Frontal cortex (tissue), 4 donors: ENCODE measurements around the gene SKA3. TPM values are rescaled to one million over a fixed set of nuclear protein-coding genes. Genes with fewer than 3 reads are reported as not detected.
"Not testable (repeated sequence)": the region's sequence is repeated elsewhere in the genome, so short reads cannot be mapped to it uniquely, and the experiment has no call there.

Experiments used
- DNase-seq, 2 donors: peaks; one replicate each; pipeline ENCODE4 v3.0.0; 2012; ENCODE audit warnings: low spot score in 2 of 2
- FAIRE-seq: peaks from 2 replicates; lab custom pipeline; 2012; peaks lifted over from hg19 to GRCh38; lab: Jason Lieb, UNC
- total RNA-seq: library from RNA; depleted of rRNA; stranded (reverse); fragments of >200 nt; gene quantifications from one replicate; pipeline ENCODE4 v1.2.3, GENCODE V29; 2014
- donor health status: control.
- donor health status: control.
- donor health status: control.

The SKA3 gene
- total RNA-seq, 1 donor from 2014 or later: 16.3 TPM

DNA sequence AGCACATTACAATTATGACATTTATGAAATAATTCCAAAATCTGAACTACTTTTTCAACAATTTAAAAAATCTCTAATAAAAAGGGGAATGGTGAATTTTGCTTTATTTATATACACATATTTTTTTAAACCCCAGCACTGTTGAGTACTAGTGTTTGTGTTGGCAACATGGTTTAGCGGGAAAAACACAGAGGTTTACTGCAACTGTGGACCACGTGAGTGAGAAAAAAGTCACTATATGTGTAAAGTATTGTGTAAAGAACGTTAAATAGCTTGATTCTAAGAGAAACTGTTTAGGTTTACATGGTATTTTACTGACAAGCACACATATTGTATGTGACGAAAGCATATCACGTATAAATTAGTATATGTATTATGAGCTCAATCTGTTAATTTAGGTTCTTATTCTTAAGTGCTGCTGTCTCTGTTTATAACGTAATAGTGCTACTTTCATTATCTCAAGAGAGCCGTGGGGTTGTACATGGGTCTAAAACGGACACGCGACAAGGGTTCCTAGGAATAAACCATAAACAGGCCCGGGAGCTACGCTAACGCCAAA is 617 bp downstream of the SKA3 start:
- DNase-seq (no peak), FAIRE-seq (no peak)

DNA sequence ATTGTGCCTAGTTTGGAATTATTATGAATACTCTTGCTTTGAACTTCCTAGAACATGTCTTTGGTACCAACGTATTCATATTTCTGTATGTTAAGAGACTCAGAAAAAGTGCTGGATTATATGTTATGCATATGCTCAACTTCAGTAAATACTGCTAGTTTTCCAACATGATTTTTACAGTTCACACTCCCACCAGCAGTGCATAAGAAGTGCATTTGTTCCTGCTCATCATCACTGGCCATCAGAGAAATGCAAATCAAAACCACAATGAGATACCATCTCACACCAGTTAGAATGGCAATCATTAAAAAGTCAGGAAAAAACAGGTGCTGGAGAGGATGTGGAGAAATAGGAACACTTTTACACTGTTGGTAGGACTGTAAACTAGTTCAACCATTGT is 2.6 kb downstream of the SKA3 start:
- FAIRE-seq, DNase-seq: not testable (repeated sequence)

DNA sequence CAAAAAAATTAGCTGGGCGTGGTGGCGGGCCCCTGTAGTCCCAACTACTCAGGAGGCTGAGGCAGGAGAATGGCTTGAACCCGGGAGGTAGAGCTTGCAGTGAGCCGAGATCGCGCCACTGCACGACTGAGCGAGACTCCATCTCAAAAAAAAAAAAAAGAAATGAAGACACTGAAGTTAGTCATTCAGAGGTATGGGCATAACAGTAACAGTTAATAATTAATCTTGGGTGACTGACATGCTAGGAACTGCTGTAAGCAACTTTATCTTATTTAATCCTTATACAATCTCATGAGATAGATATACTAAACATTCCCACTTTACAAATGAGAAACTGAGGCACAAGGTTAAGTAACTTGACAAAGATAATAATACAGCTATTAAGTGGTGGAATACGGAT is 4.9 kb downstream of the SKA3 start:
- DNase-seq (no peak), FAIRE-seq (no peak)

DNA sequence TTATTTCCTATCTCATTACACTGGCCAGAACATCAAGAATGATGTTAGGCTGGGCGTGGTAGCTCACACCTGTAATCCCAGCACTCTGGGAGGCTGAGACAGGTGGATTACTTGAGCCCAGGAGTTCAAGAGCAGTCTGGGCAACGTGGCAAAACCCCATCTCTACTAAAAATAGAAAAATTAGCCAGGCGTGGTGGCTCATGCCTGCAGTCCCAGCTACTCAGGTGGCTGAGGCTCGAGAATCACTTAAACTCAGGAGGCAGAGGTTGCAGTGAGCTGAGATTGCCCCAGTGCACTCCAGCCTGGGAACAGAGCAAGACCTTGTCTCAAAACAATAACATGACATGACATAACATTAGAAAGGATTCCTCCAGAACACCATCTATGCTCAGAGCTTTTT is 10.7 kb downstream of the SKA3 start:
- FAIRE-seq: not testable (repeated sequence)

DNA sequence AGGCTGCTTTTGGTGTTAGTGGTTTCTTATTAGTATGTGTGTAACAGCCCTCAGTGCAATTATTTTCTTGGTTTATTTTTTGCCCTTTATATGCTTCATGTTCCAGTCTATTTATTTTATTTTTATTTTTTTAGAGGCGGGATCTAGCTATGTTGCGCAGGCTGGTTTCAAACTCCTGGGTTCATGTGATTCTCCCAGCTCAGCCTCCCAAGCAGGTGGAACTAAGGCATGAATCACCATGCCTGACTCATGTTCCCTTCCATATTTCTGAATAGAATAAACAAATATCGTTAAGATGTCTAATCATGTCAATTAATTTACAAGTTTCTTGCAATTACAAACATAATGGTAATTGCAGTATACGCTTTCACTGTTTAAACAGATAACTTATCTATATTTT is 11.7 kb downstream of the SKA3 start:
- FAIRE-seq: no peak
- no peak for DNase-seq

More for the DNA sequence above, 10.7 kb downstream of the SKA3 start:
- DNase-seq: not testable (repeated sequence)

DNA sequence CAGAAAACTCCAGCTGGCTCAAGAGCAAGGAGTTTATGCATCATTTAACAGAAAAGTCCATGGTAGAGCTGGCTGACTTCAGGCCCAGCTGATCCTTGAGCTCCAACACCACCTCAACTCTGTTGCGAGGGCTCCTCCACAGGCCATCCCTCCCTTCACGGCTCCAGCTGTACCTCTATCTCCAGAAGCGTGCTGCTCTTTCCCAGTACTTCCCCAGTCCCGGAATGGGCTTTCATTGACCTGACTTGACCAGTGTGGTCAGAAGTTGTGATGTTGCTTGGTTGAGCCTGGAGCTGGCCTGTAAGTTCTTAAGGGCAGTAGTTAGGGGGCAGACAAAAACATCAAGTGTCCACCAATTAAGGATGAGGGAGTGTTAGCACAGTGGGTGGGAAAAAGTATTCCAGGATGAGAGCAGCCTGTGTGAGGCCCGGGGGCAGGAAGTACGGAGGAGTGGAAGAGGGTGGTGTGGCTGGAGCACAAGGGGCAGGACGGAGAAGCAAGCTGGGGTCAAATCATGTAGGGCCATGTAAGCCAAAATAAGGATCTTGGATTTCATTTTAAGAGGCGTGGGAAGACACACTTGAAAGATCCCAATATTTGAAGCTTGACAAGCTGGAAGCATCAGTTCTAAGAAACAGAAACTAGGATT is 24.0 kb downstream of the SKA3 start:
- DNase-seq (no peak), FAIRE-seq (no peak)

DNA sequence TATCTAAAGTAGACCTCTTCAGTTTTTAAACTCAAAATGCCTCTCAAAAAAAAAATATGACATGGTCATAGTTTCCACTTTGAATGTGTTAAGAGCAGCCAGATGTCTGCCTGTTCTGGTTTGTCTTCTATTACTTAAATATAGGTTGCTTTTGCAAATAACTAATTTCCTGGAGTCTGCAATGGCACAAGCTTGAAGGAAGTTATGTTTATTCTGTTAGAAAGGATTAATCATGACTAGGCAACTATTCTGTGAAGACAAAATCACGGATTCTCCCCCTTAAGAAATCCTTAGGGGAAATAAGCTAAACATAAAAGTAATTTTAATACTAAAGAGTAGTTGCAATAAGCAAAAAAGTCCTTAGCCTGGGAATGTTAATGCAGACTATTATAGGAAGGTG is 26.3 kb downstream of the SKA3 start:
- DNase-seq (no peak), FAIRE-seq (no peak)

DNA sequence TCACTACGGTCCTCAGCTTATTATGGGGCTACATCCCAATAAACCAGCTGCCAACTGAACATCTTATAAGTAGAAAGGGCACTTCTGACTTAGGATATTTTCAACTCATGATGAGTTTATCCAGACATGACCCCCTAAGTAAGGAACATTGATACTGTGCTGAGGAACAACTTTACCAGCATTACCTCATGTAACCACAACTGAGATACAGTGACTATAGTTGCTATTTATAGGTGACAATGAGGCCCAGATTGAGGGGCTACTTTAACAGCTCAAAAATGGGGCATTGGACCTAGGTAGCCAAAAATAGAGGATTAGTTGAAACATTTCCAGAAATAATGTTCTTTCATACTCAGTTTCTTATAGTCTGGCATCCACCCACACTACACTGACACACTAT is 26.8 kb downstream of the SKA3 start:
- no peak for DNase-seq
- no peak for FAIRE-seq

DNA sequence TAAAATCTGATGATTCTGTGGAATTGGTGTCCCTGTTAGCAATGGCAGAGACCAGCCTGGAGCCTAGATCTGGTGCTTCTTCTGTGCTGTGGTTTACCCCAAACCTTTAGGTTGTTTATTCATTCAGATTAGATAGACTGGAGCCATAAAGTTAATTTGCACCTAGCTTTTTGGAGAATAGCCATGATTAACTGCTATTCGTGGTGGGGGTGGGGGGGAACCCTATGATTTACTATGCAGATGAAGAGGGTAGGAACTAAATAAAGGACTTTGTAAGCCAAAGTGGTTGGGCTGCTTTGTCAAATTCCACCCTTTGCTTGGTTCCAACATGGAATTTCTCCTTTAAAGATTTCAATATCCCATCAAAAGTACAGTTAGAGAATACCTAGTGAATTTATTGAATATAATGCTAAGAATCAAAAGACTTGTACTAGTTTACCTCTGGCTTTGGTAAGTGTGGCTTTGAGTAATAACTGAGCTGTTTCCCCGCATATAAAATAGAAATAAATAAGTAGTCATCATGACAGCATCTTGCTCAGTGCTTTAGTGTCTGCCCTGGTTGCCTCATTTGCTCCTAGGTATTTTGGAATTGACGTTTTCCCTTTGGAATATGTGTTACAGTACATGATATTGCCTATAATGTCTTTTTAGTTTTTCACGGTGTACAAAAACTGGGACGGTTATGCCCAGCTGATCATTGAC is 27.6 kb downstream of the SKA3 start:
- DNase-seq (no peak), FAIRE-seq (no peak)

DNA sequence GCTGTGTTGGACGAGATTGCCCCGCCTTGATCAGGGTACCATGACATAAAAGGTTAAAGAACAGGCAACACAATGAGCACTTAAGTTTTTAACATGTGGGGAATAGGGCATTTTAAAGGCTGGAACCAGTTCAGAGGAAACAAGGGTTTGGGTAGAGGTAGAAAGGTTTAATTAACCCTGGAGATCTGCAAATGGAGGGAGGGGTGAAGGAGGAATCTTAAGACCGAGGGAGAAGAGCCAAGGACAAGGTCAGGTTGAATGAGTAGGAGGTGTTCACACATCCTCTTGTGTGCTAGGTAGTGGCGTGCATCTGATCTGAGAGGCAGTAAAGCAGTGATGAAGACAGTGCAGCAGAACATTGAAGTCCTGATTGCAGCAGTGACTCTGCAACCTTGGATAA is 28.5 kb downstream of the SKA3 start:
- DNase-seq: no peak
- FAIRE-seq: no peak

DNA sequence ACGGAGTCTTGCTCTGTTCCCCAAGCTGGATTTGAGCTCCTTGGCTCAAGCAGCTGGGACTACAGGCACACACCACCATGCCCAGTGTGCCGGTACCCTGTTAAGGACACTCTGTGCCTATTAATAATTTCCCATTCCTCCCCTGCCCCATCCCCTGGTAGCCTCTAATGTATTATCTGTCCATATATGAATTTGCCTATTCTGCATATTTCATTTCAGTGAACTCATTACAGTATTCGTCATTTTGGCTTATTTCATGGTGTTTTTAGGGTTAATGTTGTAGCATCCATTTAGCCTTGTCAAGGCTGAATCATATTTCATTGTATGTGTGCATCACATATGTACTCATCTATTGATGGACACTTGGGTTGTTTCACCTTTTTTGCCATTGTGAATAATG is 33.6 kb downstream of the SKA3 start:
- FAIRE-seq (no peak), DNase-seq (no peak)

DNA sequence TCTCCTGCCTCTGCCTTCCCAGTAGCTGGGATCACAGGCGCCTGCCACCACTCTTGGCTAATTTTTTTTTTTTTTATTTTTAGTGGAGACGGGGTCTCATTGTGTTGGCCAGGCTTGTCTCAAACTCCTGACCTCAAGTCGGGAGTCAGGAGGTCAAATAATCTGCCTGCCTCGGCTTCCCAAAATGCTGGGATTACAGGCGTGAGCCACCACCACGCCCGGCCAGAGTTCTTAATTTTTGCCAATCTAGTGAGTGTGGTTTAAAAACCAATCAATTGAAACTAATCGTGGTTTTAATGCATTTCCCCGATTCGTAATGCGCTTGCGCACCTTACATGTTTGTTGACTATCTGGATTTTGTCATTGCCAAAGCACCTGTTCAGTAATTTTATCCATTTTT is 37.0 kb downstream of the SKA3 start:
- no peak for FAIRE-seq
- no peak for DNase-seq

DNA sequence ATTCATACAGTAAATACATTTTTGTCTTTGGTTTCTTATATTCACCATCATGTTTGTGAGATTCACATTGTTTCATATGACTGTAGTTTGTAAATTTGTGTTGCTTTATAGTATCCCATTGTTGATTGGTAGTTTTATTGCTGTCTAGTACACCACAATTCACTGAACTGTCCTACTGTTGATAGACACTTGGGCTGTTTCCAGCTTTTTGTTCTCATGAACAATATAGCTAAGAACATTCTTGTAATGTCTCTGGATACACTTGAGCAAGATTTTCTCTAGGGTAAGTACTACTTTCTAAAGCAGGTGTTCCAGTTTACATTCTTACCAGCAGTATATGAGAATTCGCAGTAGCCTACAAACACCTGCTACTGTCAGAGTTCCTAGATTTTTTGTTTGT is 37.8 kb downstream of the SKA3 start:
- DNase-seq (no peak), FAIRE-seq (no peak)

DNA sequence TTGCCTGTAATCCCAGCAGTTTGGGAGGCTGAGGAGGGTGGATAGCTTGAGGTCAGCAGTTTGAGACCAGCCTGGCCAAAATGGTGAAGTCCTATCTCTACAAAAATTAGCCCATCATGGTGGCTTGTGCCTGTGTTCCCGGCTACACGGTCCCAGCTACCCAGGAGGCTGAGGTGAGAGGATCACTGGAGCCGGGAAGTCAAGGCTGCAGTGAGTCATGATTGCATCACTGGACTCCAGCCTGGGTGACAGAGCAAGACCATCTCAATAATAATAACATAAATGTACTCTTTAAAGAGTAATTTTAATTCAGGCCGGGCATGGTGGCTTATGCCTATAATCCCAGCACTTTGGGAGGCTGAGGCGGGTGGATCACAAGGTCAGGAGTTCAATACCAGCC is 38.7 kb downstream of the SKA3 start:
- FAIRE-seq (no peak), DNase-seq (no peak)

DNA sequence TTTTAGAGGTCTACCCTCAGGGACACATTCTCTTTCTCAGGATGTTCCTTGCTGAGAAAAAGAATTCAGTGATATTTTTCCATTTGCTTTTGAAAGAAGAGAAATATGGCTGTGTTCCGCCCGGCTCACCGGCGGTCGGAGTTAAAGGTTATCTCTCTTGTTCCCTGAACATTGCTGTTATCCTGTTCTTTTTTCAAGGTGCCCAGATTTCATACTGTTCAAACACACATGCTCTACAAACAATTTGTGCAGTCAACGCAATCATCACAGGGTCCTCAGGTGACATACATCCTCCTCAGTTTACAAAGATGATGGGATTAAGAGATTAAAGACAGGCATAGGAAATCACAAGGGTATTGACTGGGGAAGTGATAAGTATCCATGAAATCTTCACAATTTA is 40.5 kb downstream of the SKA3 start:
- not testable (repeated sequence) for FAIRE-seq

DNA sequence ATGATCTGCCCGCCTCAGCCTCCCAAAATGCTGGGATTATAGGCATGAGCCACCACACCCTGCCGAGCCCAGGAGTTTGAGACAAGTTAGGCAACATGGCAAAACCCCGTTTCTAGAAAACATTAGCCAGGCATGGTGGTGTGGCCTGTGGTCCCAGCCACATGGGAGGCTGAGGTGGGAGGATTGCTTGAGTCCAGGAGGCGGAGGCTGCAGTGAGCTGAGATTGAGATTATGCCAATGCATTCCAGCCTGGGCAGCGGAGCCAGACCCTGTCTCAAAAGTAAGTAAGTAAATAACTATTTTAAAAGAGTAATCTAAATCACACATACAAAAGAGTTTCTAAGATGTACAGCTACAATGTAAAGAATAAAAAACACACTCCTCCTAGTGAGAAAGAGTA is 41.9 kb downstream of the SKA3 start:
- DNase-seq: no peak
- FAIRE-seq: no peak

More for the DNA sequence above, 40.5 kb downstream of the SKA3 start:
- DNase-seq: not testable (repeated sequence)

DNA sequence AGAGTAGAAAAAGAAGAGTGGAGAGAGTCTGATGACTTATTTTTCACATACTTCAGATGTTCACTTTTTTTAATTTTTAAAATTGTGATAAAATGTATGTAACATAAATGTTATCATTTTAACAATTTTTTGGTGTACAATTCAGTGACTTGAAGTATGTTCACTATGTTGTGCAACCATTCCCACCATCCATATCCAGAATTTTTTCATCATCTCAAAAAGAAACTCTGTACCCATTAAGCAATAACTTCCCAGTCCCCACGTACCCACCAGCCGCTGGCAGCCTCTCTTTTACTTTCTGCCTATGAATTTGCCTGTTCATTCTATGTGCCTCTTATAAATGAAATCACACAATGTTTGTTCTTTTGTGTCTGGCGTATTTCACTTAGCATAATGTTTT is 43.3 kb downstream of the SKA3 start:
- DNase-seq (no peak), FAIRE-seq (no peak)

DNA sequence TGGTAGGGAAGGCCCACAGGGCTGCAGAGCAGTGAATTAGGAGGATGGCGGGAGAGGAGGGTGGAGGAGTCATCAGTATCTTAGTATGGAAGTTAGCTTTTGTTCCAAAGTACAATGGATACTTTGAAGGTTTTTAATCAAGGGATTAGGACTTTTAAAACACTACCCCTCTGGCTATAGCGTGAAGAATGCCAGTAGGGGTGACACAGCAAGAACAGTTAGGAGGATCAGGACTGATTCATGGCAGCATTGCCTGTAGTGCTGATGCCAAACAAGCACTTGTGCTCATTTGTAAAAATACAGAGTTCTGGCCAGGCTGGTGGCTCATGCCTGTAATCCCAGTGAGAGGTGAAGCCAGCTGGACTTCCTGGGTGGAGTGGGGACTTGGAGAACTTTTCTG is 46.2 kb downstream of the SKA3 start:
- DNase-seq (no peak), FAIRE-seq (no peak)

DNA sequence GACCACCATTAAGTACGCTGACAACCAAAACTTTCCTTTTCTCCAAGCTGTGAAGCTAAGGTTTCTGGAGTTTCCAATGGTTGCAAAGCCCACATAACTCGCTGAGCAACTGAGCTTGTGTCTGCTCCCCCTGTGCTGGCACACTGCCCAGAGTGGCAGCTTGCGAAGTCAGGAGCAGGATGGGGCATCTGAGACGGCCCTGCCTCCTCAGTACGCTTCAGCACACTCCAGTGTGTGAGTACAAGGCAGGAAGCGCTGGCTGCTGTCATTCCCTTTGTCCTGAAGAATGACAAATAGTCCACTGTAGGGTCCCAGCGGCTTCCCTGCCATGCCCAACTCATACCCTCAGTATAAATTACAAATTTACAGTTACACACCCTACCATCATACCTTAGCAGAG is 51.5 kb downstream of the SKA3 start:
- FAIRE-seq: no peak

DNA sequence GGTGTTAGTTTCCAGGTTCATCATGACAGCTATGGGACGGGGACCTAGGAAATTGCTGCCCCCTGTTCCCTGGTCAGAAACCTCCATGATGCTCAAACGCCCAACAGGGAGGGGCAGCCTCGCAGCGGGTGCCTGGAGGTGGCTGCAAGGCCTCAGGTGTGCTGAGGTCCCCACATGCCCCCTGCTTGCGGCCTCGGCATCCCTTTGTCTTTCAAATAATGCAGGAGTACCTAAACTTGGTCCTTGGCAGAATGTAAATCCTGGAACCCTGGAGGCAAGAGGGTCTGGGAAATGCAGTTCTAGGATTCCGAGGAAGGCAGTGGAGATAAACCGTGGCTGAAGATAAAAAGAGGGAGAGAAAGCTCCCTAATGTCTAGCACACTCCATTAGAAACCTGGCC is 52.4 kb downstream of the SKA3 start:
- DNase-seq (no peak), FAIRE-seq (no peak)

More for the DNA sequence above, 51.5 kb downstream of the SKA3 start:
- no peak for DNase-seq

DNA sequence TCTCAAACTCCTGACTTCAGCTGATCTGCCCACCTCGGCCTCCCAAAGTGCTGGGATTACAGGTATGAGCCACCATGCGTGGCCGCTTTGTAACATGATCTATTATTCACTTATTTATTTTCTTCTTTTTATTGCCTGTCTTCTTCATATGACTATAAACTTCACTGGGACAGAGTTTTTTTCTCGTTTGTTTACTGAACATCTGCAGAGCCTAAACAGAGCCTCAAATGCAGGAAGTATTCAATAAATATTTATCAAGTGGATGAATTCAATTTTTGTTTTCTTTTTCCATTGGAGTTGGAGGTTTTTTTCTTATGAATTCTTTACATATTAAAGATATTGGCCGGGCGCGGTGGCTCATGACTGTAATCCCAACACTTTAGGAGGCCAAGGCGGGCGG is 54.7 kb downstream of the SKA3 start:
- FAIRE-seq: no peak
- no peak for DNase-seq

DNA sequence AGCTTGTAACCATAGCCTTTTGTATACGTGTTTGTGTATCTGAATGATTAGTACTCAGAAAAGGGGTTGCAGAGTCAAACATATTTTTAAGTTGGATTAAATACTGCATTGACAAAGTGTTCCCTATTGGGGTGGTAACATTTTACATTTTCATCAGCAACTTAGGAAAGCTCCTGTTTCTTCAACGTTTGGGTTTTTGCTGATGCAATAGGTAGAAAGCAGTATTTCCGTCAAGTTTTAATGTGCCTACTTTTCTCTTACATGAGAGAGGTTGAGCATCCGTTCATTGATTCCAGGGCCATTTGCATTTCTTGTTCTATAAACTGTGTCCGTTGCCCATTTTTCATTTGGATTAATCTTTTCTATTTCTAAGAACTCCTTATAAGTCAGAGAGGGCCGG is 56.2 kb downstream of the SKA3 start:
- no peak for FAIRE-seq
- no peak for DNase-seq
